HG03159 (cell line): ENCODE measurements around the gene XKR3.
"Not testable (repeated sequence)": the region's sequence is repeated elsewhere in the genome, so short reads cannot be mapped to it uniquely, and the experiment has no call there.

Experiments used
- ATAC-seq: cut with Tn5 transposase; IDR thresholded peaks from one replicate; pipeline ENCODE4 v1.9.1; 2021; ENCODE audit warnings: mild to moderate bottlenecking, moderate library complexity; ENCODE audit not compliant: unreplicated experiment

Gene XKR3

GRCh38 chr22:16748160-16748929 lies 76.9 kb downstream of the XKR3 start:
- ATAC-seq = not testable (repeated sequence)

GRCh38 chr22:16747266-16748159 lies 77.7 kb downstream of the XKR3 start:
- ATAC-seq = not testable (repeated sequence)

- not testable (repeated sequence) for ATAC-seq
Measured at GRCh38 chr22:16734271-16734670, 90.9 kb downstream of the XKR3 start.
